NCI-H1092 treated with DMSO at 0.1 percent for 48 hours (cell line): ENCODE measurements around the gene LDLRAD4.
A peak's percentile ranks its signal among the peaks of the same experiment; 100 is the strongest.
"Not testable (repeated sequence)": the region's sequence is repeated elsewhere in the genome, so short reads cannot be mapped to it uniquely, and the experiment has no call there.

Experiments used
- DNase-seq: peaks from one replicate; lab custom pipeline; 2025; lab: John Stamatoyannopoulos, UW

Gene LDLRAD4

DNA sequence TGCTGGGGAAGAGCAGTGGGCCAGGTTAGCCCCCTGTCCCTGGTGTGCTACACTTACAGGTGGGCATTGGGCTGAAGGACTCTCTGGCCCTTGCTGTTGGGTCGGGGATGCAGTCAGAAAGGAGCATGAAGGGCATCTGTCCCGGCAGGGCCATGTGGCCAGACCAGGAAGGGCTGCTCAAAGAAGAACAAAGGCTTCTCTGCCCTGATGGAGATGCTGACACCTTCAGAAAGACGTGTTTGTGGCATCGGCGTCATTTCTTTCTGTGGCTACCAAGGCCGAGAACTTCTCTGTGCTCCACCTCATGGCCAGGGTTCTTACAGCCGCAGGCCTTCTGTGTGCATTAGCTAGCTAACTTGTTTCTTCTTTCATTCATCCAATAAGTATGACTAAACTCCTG is 268.7 kb downstream of the LDLRAD4 start:
- DNase-seq: no peak

- no peak for DNase-seq
These were observed 269.8 kb downstream of the LDLRAD4 start for GRCh38 chr18:13488281-13488929.

DNA sequence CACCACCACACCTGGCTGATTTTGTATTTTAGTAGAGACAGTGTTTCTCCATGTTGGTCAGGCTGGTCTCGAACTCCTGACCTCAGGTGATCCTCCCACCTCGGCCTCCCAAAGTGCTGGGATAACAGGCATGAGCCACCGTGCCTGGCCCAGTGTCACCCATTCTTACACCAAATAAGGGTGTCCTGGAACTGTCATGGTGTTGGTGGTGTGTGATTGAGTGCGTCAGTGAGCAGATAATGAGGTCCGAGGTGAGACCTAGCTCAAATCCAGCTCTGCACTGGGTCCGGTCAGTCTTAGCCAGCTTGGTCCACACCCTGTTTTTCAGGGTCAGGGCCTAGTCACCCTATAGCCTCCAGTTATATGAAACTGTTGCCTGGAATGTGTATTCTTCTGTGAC is 270.7 kb downstream of the LDLRAD4 start:
- DNase-seq: not testable (repeated sequence)

- no peak for DNase-seq
These were observed 272.6 kb downstream of the LDLRAD4 start for GRCh38 chr18:13491138-13491537.

- DNase-seq: no peak
These were observed 273.8 kb downstream of the LDLRAD4 start for GRCh38 chr18:13492314-13492713.

DNA sequence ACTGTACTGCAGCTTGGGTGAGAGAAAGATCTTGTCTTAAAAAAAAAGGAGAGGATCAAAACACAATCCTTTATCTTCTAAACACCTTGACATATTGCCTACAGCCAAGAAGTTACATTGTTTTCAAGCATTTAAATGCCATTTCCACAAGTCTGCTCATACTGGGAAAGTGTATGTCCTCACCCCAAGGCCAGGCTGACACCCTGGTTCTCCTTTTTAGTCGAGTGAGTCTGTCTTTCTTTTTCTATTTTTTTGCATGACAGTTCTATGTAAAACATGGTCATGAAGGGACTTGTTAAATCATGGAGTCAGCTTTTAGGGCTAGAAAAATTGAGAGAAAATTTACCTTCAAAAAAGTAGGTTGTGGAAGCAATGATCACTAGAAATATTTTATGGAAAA is 274.5 kb downstream of the LDLRAD4 start:
- DNase-seq: no peak

- DNase-seq: no peak
These were observed 275.2 kb downstream of the LDLRAD4 start for GRCh38 chr18:13493725-13494124.

DNA sequence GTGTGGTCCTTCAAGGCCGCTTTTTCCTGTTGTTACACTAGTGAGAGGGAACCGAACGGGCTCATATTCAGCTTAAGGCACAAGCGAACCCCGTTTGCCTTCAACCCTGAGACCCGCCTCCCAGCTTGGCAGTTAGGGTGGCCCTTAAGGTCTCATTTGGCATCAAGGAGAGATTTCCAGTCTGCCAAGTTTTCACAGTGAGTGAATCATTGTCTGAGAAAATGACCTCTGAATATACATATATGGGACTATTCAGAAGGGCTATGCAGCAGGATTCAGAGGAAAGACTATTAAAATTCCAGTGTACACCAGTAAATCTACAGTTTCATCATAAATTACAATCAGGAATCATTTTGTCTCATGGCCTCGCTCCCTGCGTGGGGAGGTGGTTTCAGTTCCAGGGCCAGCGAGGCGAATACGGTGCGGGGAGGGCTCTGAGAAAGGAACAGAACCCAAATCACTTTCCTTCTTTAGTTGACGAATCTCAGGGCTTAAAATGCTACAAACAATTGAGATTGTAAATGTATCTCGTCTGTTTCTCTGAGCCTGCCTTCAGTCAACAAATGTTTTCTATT is 276.4 kb downstream of the LDLRAD4 start:
- DNase-seq: no peak

- DNase-seq: no peak
These were observed 277.4 kb downstream of the LDLRAD4 start for GRCh38 chr18:13495961-13496360.

DNA sequence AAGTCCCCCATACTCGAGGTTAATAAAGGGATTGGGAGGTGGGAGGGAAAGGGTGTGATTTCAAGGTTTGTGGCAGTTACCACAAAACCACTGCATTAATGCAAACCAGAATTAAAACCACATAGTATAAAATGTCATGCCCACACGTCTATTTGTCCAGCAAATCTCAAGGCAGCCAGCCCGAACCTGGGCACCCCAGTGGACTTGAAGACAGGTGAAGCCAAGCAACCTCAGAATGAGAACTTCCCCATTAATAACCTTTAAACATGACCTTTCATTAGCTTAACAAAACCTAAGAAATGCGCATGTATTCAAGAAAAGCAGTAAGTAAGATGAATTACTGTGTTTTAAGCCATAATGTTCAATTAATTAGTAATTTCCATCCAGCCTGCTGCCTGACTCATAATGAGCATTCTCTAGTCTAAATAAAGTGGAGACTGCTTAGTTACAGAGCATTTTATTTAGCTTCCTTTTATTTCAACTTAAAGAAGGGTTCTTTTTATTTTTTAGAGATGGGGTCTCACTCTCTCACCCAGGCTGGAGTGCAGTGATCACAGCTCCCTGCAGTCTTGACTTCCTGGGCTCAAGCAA is 278.2 kb downstream of the LDLRAD4 start:
- no peak for DNase-seq

DNA sequence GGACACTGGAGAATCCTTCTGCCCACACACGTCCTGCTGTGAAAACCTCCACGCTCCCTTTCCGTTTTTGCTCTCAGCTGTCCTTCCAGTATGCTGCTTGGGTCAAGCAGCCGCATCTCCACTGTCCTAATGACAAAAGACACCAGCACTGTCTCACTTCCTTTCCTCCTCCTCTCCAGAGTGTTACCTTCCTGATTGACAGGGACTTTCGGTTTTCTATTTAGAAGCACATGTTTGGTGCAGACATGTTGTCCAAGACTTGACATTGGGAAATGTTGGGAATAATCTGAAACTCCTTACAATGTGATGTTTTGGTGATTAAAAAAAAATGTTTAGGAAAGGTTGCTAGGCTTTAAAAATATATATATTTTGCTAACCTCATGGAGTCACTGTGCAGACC is 281.2 kb downstream of the LDLRAD4 start:
- no peak for DNase-seq

- peak; percentile 78 for DNase-seq
These were observed 281.8 kb downstream of the LDLRAD4 start for GRCh38 chr18:13500227-13500865.

- peak; percentile 84 for DNase-seq
These were observed 282.4 kb downstream of the LDLRAD4 start for GRCh38 chr18:13500869-13501542.

DNA sequence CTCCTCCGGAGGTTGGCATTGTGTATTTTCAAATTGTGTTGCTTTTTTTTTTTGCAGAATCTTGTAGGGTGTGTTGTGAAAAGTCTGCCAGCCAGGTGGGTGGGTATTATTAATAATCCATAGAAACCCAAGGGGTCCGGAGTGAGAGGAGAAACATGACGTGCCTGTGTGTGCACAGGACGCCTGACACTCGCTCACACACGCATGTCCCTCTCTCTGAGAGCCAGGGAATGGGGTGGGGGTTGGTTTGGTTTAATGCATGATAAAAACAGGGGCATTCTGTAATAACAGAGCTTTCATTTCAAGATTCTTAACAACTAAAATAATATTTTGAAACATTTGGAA is 283.0 kb downstream of the LDLRAD4 start:
- DNase-seq: no peak

GRCh38 chr18:13501891-13502290 is 283.3 kb downstream of the LDLRAD4 start:
- DNase-seq: no peak

- no peak for DNase-seq
These were observed 284.0 kb downstream of the LDLRAD4 start for GRCh38 chr18:13502585-13502984.

DNA sequence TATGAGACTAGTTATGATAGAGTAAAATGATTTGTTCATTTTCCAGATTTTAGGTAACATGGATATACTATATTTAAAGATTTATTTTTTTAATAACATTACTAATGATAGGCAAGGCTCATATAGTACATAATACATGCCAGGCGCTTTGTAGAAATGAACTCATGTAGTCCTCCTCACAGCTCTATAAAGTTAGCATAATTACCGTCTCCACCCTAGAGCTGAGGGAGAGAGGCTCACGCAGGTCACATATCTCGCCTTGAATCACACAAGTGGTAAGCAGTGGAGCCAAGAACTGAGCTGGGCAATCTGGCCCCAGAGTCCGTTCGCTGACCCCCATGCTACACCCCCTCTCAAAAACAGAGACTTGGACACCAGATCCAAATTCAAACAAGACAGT is 285.3 kb downstream of the LDLRAD4 start:
- DNase-seq: no peak

GRCh38 chr18:13505780-13506345 is 287.3 kb downstream of the LDLRAD4 start:
- no peak for DNase-seq

DNA sequence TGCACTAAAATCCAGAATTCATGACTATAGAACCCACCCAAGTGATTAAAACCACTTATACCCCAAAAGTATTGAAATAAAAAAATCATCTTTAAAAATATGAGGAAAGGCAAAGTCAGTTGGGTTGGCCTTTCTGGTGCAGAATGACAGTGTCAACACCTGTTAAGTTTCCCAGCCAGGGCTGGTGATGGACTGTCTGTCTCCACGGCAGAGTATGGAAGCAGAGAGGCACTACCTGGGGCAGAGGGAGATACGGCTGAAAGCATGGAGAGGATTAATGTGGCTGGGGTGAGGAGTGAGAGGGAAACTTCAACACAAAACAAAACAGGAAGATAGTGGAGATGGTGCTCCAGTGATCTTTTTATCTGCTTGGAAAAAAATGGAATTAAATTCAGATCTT is 292.0 kb downstream of the LDLRAD4 start:
- no peak for DNase-seq

DNA sequence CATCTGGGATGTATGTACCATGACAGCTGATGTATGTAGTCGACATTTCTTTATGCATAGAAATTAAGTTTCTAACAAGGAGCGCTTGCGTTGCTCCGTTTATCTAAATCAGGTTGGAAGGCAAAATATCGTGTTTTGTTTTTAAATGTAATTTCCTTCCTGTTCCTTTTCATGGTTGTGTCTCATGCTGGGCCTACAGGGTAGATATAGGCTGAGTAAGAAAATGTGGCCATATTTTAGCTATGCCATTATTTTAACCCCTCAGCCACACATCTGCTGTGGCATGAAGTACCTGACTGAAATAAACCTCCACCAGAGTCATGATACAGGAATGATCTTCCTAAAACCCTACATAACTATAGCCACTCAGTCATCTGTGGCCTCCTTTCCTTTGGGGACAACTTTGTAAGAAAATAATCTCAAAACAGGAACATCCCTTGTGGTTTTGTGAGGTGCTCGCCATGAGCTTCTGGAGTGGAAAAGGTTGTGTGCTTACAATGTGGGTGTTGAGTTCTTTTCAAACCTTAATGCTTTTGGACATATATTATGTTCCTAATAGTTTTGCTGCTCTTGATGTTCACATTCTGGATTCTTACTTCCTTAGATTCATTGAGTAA is 293.5 kb downstream of the LDLRAD4 start:
- DNase-seq: no peak

DNA sequence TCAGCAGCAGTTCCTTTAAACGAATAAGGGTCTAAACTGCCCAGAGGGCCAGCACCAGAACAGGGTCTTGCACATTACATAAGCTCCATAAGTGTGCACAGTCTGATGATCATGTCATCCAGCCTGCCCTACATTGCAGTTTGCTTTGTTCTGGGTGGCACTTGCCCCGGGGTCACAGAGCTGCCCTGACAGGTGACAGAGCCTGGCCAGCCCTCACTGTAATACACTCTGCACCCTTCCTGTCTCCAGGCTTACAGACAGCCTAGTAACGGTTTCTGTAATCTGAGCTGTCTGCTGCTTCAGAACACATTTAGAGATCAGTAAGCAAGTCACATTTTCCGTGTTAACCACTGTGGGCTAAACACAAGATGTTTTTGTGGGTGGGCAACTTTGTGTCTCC is 294.5 kb downstream of the LDLRAD4 start:
- DNase-seq: peak; percentile 69

GRCh38 chr18:13513481-13513880 is 294.9 kb downstream of the LDLRAD4 start:
- no peak for DNase-seq
